GM12873 (cell line): ENCODE measurements around the gene SORCS1.

Experiments
- CTCF ChIP-seq: IDR thresholded peaks from 2 replicates; pipeline ENCODE4 v1.5.1; 2012; ENCODE audit warnings: low read depth, mild to moderate bottlenecking, moderate library complexity, low read length, control low read depth; ENCODE audit not compliant: insufficient read depth; ENCODE audit errors: missing control alignments

The SORCS1 gene

GRCh38 chr10:107010531-107010930 is 154.0 kb downstream of the SORCS1 start:
- no peak for TF ChIP-seq CTCF

GRCh38 chr10:107004362-107004761 is 160.1 kb downstream of the SORCS1 start:
- no peak for TF ChIP-seq CTCF

GRCh38 chr10:107002068-107002467 is 162.4 kb downstream of the SORCS1 start:
- TF ChIP-seq CTCF, result no peak

- TF ChIP-seq CTCF, result no peak
Measured at GRCh38 chr10:106999118-106999707, 165.3 kb downstream of the SORCS1 start.

GRCh38 chr10:106997721-106998120 is 166.8 kb downstream of the SORCS1 start:
- no peak for TF ChIP-seq CTCF

GRCh38 chr10:106996510-106996909 is 168.0 kb downstream of the SORCS1 start:
- TF ChIP-seq CTCF, result no peak

- no peak for TF ChIP-seq CTCF
Measured at GRCh38 chr10:106992055-106992454, 172.5 kb downstream of the SORCS1 start.

GRCh38 chr10:106991091-106991490 is 173.4 kb downstream of the SORCS1 start:
- no peak for TF ChIP-seq CTCF
